IPS-20b (cell line): ENCODE data around the gene MNX1.

Experiments used
- H3K27ac ChIP-seq: one replicate; pipeline ENCODE4 v1.5.1; 2013; ENCODE audit warnings: low read length
- H3K27me3 ChIP-seq: 2 replicates; pipeline ENCODE4 v1.6.1; 2013; ENCODE audit warnings: mild to moderate bottlenecking, low read length, inconsistent platforms; ENCODE audit not compliant: insufficient read depth
- H3K36me3 ChIP-seq: 2 replicates; pipeline ENCODE4 v1.6.1; 2013; ENCODE audit warnings: low read depth, mild to moderate bottlenecking, inconsistent platforms, low read length, moderate library complexity; ENCODE audit not compliant: insufficient read depth
- H3K4me1 ChIP-seq: 2 replicates; pipeline ENCODE4 v1.6.1; 2013; ENCODE audit warnings: mild to moderate bottlenecking, control low read depth, inconsistent platforms, low read length, moderate library complexity; ENCODE audit not compliant: insufficient read depth
- H3K4me3 ChIP-seq: 2 replicates; pipeline ENCODE4 v1.5.1; 2013; ENCODE audit warnings: mild to moderate bottlenecking, low read length, inconsistent platforms
- H3K9ac ChIP-seq: 2 replicates; pipeline ENCODE4 v1.6.1; 2013; ENCODE audit warnings: low read depth, mild to moderate bottlenecking, inconsistent platforms, low read length, moderate library complexity
- H3K9me3 ChIP-seq: 2 replicates; pipeline ENCODE4 v1.6.1; 2013; ENCODE audit warnings: mild to moderate bottlenecking, low read depth, low read length, inconsistent platforms; ENCODE audit not compliant: insufficient read depth

MNX1 gene

DNA sequence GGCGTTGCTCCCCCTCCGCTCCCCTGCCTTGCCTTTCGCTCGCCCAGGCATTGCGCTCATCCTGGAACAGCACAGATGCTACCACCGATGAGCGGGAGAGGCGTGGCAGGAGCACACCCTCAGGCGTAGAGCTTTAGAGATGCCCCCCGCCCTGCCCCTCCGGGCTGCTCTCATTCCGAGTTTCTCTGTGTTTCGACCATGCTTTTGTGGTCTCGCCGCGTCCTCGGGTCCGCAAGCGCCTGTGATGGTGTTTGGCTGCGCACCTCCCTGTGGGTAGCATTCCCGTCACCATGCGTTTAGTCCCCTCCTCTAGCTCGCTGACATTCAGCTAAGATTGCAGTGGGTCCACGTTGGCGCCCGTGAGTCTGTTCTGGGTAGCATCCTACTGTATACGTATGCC, 42.3 kb downstream of the MNX1 start:
- no peak overlapping the region for H3K27ac ChIP-seq
- no peaks in the 10 kb centered on the region for H3K9me3 ChIP-seq
- peaks cover 86% of the 10 kb centered on the region for H3K36me3 ChIP-seq
- no peak overlapping the region for H3K9ac ChIP-seq
- H3K27me3 ChIP-seq = no peaks in the 10 kb centered on the region
- no peaks in the 10 kb centered on the region for H3K4me1 ChIP-seq
- H3K4me3 ChIP-seq = no peak overlapping the region

GRCh38 chr7:156966387-156966786, 44.1 kb downstream of the MNX1 start:
- Histone ChIP-seq H3K9ac (no peak overlapping the region), H3K9me3 (no peaks in the 10 kb centered on the region), H3K27me3 (no peaks in the 10 kb centered on the region), H3K27ac (no peak overlapping the region), H3K4me1 (no peaks in the 10 kb centered on the region), H3K36me3 (peaks cover 96% of the 10 kb centered on the region), H3K4me3 (no peak overlapping the region)

DNA sequence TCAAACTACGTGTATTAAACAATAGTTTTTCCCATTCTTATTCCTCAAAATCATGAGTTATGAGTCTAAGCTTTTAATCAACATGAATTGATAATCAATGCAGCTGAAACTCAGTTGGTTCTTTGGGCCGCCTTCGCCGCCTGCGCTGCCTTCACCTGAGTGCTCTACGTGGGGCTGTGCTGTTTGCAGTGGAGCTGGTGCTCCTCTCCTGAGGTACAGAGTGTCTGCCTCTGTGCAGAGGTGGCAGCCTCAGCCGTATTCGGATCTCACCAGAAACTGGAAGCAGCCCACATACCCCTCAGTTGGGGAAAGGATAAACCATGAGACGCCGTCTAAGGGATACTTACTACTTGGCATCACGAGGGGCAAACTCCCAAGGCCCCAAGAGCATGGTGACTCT, 45.5 kb downstream of the MNX1 start:
- Histone ChIP-seq H3K36me3 (peaks cover 98% of the 10 kb centered on the region), H3K4me1 (no peaks in the 10 kb centered on the region), H3K27me3 (no peaks in the 10 kb centered on the region), H3K9me3 (no peaks in the 10 kb centered on the region), H3K27ac (no peak overlapping the region), H3K4me3 (no peak overlapping the region), H3K9ac (no peak overlapping the region)

- Histone ChIP-seq H3K27ac (no peak overlapping the region), H3K9ac (no peak overlapping the region), H3K36me3 (peaks cover 98% of the 10 kb centered on the region), H3K9me3 (no peaks in the 10 kb centered on the region), H3K4me1 (no peaks in the 10 kb centered on the region), H3K4me3 (no peak overlapping the region), H3K27me3 (no peaks in the 10 kb centered on the region)
These were observed 47.0 kb downstream of the MNX1 start for GRCh38 chr7:156963472-156963871.

- Histone ChIP-seq H3K4me3 (no peak overlapping the region), H3K4me1 (no peaks in the 10 kb centered on the region), H3K36me3 (peaks cover 98% of the 10 kb centered on the region), H3K9me3 (no peaks in the 10 kb centered on the region), H3K27me3 (no peaks in the 10 kb centered on the region), H3K27ac (no peak overlapping the region), H3K9ac (no peak overlapping the region)
These were observed 47.6 kb downstream of the MNX1 start for GRCh38 chr7:156962897-156963296.

- Histone ChIP-seq H3K9me3 (no peaks in the 10 kb centered on the region), H3K9ac (no peak overlapping the region), H3K4me1 (no peaks in the 10 kb centered on the region), H3K4me3 (no peak overlapping the region), H3K27me3 (no peaks in the 10 kb centered on the region), H3K27ac (no peak overlapping the region), H3K36me3 (peaks cover 95% of the 10 kb centered on the region)
These were observed 48.3 kb downstream of the MNX1 start for GRCh38 chr7:156962145-156962544.

DNA sequence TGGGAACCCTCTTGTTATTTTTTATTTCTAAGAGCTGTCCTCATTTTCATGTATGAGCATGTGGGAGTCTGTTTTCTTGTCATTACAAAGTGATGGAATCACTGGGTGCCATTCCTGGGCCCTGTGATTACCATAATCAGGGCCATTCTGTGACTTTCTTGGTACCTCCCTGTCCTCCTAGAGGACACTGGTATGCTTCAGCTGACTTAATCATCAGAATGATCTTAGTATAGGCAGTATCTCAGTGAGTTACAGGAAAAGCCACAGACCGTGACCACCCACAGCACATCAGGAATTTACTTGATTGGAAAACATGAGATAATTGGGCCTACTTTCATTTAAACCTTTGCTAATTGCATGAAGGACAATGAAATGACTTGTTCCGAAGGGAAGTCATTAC, 53.7 kb downstream of the MNX1 start:
- Histone ChIP-seq H3K4me3 (no peak overlapping the region), H3K9ac (no peak overlapping the region), H3K4me1 (peaks cover 6% of the 10 kb centered on the region), H3K36me3 (peaks cover 91% of the 10 kb centered on the region), H3K27ac (no peak overlapping the region), H3K27me3 (no peaks in the 10 kb centered on the region), H3K9me3 (no peaks in the 10 kb centered on the region)

DNA sequence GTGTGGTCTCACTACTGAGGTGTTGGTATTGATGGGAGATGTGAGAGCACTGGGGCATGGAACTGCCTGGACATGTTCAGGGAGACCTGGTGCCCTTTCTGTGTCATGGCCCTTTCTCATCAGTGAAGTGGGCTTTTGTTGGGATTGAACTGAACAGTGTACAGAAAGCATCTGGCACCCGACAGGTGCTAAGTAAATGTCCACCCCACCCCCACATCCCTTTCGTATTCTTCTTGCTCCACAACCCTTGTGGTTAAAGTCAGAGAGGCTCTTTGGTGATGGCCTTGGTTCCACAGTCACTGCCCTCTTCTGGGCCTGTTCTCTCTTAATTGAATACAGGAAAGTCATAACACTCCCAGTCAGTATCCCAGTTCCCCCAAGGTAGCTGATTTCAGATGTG, 55.5 kb downstream of the MNX1 start:
- H3K27ac ChIP-seq = no peak overlapping the region
- no peak overlapping the region for H3K9ac ChIP-seq
- H3K4me1 ChIP-seq = peaks cover 12% of the 10 kb centered on the region
- H3K27me3 ChIP-seq = no peaks in the 10 kb centered on the region
- H3K4me3 ChIP-seq = no peak overlapping the region
- no peaks in the 10 kb centered on the region for H3K9me3 ChIP-seq
- H3K36me3 ChIP-seq = peaks cover 73% of the 10 kb centered on the region
